PC-3 (cell line): ENCODE results near the gene ID4. TPM values are rescaled to one million over a fixed set of nuclear protein-coding genes. Genes with fewer than 3 reads are reported as not detected.

Source experiments
- ATAC-seq: fragments of 200-7000 bp; cut with Tn5 transposase; 2 replicates; pipeline ENCODE4 v1.9.1; 2020; ENCODE audit warnings: mild to moderate bottlenecking, moderate library complexity
- Bru-seq: library from RNA; stranded (reverse); fragments of 400-500 nt; gene quantifications from one replicate; lab custom pipeline; 2021; lab: Mats Ljungman, UMichigan
- BruChase-seq, 2 experiments: library from RNA; stranded (reverse); fragments of 400-500 nt; gene quantifications; one replicate each; lab custom pipeline; 2021; lab: Mats Ljungman, UMichigan
- BruUV-seq: library from RNA; stranded (reverse); fragments of 400-500 nt; replicated peaks from 2 replicates; lab custom pipeline; 2021; lab: Mats Ljungman, UMichigan
- CTCF ChIA-PET: fragments of 300-600 bp; sonication (Branson Sonifier 250); formaldehyde crosslinking; loops from one replicate; lab custom pipeline; 2022; ENCODE audit warnings: antibody characterized with exemption; lab: Charles Lee
- POLR2A ChIA-PET: fragments of 300-600 bp; sonication (Branson Sonifier 250); formaldehyde crosslinking; loops from one replicate; lab custom pipeline; 2022; ENCODE audit warnings: antibody characterized with exemption; ENCODE audit not compliant: unreplicated experiment; lab: Charles Lee
- DNase-seq: peaks from one replicate; pipeline ENCODE4 v3.0.0-alpha.2; 2015
- H2AFZ ChIP-seq: fragments of 300-600 bp; sonication (generic); 2 replicates; pipeline ENCODE4 v1.6.0; 2016; ENCODE audit warnings: antibody characterized with exemption, low read length
- H3F3A ChIP-seq: fragments of 300-600 bp; sonication (generic); one replicate; pipeline ENCODE4 v1.6.0; 2017; ENCODE audit warnings: antibody characterized with exemption, low read length, control low read depth, mild to moderate bottlenecking; ENCODE audit not compliant: unreplicated experiment
- H3K27ac ChIP-seq: fragments of 300-600 bp; sonication (generic); 2 replicates; pipeline ENCODE4 v1.5.1; 2016; ENCODE audit warnings: mild to moderate bottlenecking, low read length
- H3K27me3 ChIP-seq: fragments of 300-600 bp; sonication (generic); 2 replicates; pipeline ENCODE4 v1.6.1; 2016; ENCODE audit warnings: low read length, mixed read lengths
- H3K36me3 ChIP-seq: fragments of 300-600 bp; sonication (generic); 2 replicates; pipeline ENCODE4 v1.6.1; 2016; ENCODE audit warnings: low read depth, mixed run types, low read length, mixed read lengths
- H3K4me1 ChIP-seq: fragments of 300-600 bp; sonication (generic); 2 replicates; pipeline ENCODE4 v1.5.1; 2016; ENCODE audit warnings: low read length; ENCODE audit not compliant: insufficient read depth
- H3K4me2 ChIP-seq: fragments of 300-600 bp; sonication (generic); 2 replicates; pipeline ENCODE4 v1.6.0; 2016; ENCODE audit warnings: low read length
- H3K4me3 ChIP-seq: fragments of 300-600 bp; sonication (generic); 2 replicates; pipeline ENCODE4 v1.5.1; 2016; ENCODE audit warnings: mild to moderate bottlenecking, low read length, mixed read lengths
- H3K79me2 ChIP-seq: fragments of 300-600 bp; sonication (generic); 2 replicates; pipeline ENCODE4 v1.6.1; 2017; ENCODE audit warnings: low read length, mixed read lengths
- H3K9ac ChIP-seq: fragments of 300-600 bp; sonication (generic); 2 replicates; pipeline ENCODE4 v1.6.0; 2016; ENCODE audit warnings: mild to moderate bottlenecking, low read length
- H3K9me2 ChIP-seq: fragments of 300-600 bp; sonication (generic); replicated peaks from 2 replicates; pipeline ENCODE4 v1.6.1; 2016; ENCODE audit warnings: mixed run types, low read length, mixed read lengths
- H3K9me3 ChIP-seq: fragments of 300-600 bp; sonication (generic); 2 replicates; pipeline ENCODE4 v1.6.1; 2016; ENCODE audit warnings: low read length, mixed read lengths
- H4K20me1 ChIP-seq: fragments of 300-600 bp; sonication (generic); 2 replicates; pipeline ENCODE4 v1.6.1; 2016; ENCODE audit warnings: low read length, mixed read lengths
- EZH2 ChIP-seq: fragments of 300-600 bp; sonication (generic); IDR thresholded peaks from one replicate; pipeline ENCODE4 v1.6.1; 2017; ENCODE audit warnings: antibody characterized with exemption, mild to moderate bottlenecking, low read length; ENCODE audit not compliant: unreplicated experiment
- EZH2phosphoT487 ChIP-seq: fragments of 300-600 bp; sonication (generic); IDR thresholded peaks from 2 replicates; pipeline ENCODE4 v1.6.1; 2018; ENCODE audit warnings: mild to moderate bottlenecking, antibody characterized with exemption, low read length, borderline replicate concordance
- intact Hi-C: fragments of 100-400 bp; cut with micrococcal nuclease; formaldehyde crosslinking; loops from 2 replicates; pipeline ENCODE4 v1.9.0; 2023
- long read RNA-seq: library from polyadenylated mRNA; unstranded; transcript quantifications from one replicate; pipeline ENCODE4 v2.0.0, GENCODE V29; 2021; ENCODE audit not compliant: unreplicated experiment
- total RNA-seq: library from RNA; depleted of rRNA; stranded (reverse); fragments of >200 nt; gene quantifications from 2 replicates; pipeline ENCODE4 v1.2.3, GENCODE V29; 2014; rRNA removed
- TF ChIP-seq, protein P1 (sequence below): fragments of 300-600 bp; sonication (generic); conservative IDR thresholded peaks from 2 replicates; pipeline ENCODE4 v1.5.1; 2017; ENCODE audit warnings: antibody characterized with exemption, low read depth, mild to moderate bottlenecking, low read length

The ID4 gene, protein sequence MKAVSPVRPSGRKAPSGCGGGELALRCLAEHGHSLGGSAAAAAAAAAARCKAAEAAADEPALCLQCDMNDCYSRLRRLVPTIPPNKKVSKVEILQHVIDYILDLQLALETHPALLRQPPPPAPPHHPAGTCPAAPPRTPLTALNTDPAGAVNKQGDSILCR
- total RNA-seq (1.2 and 1.4 TPM in 2 replicates), Bru-seq, nascent RNA (percentile 34 among the genes with signal in this experiment), BruChase-seq, experiment 1, labeled RNA remaining after a 6-hour chase (percentile 29 among the genes with signal in this experiment), BruChase-seq, experiment 2, labeled RNA remaining after a 2-hour chase (percentile 29 among the genes with signal in this experiment)
- long read RNA-seq, partial matches to known transcripts: 0 of 1 reads
- long read RNA-seq, other reads (novel, unspliced or antisense): 0 of 1 reads

DNA sequence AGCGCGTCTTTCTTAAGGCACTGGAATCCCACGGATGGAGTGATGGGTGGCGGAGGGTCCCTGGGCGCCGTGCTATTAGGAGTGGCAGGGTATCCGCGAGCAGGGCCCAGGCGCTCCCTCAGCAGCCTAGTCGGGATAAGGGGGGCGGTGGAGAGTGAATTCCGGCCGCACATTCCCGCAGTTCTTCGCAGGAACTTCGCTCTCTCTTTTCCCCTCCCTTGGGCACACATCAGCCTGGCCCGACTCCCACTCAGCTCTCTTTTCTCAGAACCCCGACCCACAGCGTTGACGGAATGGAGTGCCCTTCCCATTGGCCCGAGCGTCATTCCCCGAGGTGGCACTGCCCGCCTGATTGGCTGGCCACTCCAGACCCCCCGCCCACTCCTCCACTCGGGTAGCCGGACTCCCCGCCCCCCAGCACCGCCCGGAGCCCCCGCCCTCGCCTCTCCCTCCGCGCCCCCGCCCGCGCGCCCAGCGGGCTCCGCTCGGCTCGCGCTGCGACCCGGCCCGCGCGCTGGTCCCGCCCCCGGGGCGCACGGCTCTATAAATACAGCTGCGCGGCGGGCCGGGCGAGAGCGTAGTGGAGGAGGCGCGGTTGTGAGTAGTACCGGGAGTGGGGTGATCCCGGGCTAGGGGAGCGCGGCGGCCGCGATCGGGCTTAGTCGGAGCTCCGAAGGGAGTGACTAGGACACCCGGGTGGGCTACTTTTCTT, at the start of gene ID4:
ID4 (plus strand) TSS at position 572 of the 712 bp plus-strand sequence. CDS start 385 bp downstream, outside the sequence.
- Histone ChIP-seq H4K20me1 (no peaks in the 10 kb centered on the region), H3K27me3 (peaks cover 7% of the 10 kb centered on the region), H3K9me2 (no peaks in the 10 kb centered on the region), H3K4me1 (peaks cover 12% of the 10 kb centered on the region; the same call in 1 of the 2 replicates), H3K9ac (peak within 1 kb of the TSS; percentile 47; the same call in 1 of the 2 replicates), H3K4me2 (peak within 1 kb of the TSS; percentile 97), H3F3A (no peaks in the 10 kb centered on the region), H3K27ac (no peak within 1 kb of the TSS), H3K4me3 (peak within 1 kb of the TSS; percentile 83), H3K79me2 (no peaks in the 10 kb centered on the region), H2AFZ (peak within 1 kb of the TSS; percentile 90), H3K36me3 (no peaks in the 10 kb centered on the region), H3K9me3 (no peaks in the 10 kb centered on the region)
- no TSS peak for BruUV-seq
- TF ChIP-seq, protein P1, sequence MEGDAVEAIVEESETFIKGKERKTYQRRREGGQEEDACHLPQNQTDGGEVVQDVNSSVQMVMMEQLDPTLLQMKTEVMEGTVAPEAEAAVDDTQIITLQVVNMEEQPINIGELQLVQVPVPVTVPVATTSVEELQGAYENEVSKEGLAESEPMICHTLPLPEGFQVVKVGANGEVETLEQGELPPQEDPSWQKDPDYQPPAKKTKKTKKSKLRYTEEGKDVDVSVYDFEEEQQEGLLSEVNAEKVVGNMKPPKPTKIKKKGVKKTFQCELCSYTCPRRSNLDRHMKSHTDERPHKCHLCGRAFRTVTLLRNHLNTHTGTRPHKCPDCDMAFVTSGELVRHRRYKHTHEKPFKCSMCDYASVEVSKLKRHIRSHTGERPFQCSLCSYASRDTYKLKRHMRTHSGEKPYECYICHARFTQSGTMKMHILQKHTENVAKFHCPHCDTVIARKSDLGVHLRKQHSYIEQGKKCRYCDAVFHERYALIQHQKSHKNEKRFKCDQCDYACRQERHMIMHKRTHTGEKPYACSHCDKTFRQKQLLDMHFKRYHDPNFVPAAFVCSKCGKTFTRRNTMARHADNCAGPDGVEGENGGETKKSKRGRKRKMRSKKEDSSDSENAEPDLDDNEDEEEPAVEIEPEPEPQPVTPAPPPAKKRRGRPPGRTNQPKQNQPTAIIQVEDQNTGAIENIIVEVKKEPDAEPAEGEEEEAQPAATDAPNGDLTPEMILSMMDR: no peak
- no peak for TF ChIP-seq EZH2phosphoT487
- TF ChIP-seq EZH2: no peak
- ChIA-PET POLR2A (no interaction called here), CTCF (no interaction called here)
- DNase-seq (peak; percentile 12), ATAC-seq (no peak)
- intact Hi-C loops: no loop called here

DNA sequence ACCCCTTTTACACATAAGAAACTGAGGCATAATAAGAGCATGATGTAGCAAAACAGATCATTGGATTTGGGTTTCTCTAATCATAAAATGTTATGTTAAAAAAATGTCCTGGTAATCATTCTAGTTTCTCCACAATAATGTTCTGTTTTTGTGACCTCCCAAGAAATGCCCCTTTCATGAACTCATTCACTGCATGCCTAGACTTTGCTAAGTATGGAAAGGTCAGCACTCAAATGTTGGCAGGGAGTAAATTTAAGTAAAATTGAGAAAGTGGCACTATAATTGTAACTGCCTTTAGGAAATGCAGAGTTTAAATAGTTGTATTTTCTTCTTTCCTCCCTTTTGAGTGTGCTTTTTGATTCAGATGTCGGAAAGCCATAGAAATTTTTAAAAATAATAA, 48.5 kb upstream of the ID4 start:
- BruUV-seq: no TSS peak
- no peak overlapping the region for H3K4me3 ChIP-seq
- no peak for ATAC-seq
- H2AFZ ChIP-seq: no peak overlapping the region
- no peak for DNase-seq
- no peaks in the 10 kb centered on the region for H3K79me2 ChIP-seq
- H4K20me1 ChIP-seq: no peaks in the 10 kb centered on the region
- H3F3A ChIP-seq: no peaks in the 10 kb centered on the region
- intact Hi-C loops: no loop called here
- H3K36me3 ChIP-seq: no peaks in the 10 kb centered on the region
- POLR2A ChIA-PET: no interaction called here
- H3K4me1 ChIP-seq: no peaks in the 10 kb centered on the region
- TF ChIP-seq EZH2 (no peak), EZH2phosphoT487 (no peak)
- TF ChIP-seq, protein P1: no peak
- no peaks in the 10 kb centered on the region for H3K9me2 ChIP-seq
- no peaks in the 10 kb centered on the region for H3K9me3 ChIP-seq
- H3K9ac ChIP-seq: no peak overlapping the region
- H3K27ac ChIP-seq: no peak overlapping the region
- H3K27me3 ChIP-seq: no peaks in the 10 kb centered on the region
- no peak overlapping the region for H3K4me2 ChIP-seq
- CTCF ChIA-PET: no interaction called here
